Neural cell (in vitro differentiated cells): Measurements from ENCODE around the gene CTTNBP2NL. TPM values are rescaled to one million over a fixed set of nuclear protein-coding genes. Genes with fewer than 3 reads are reported as not detected.
"Not testable (repeated sequence)": the region's sequence is repeated elsewhere in the genome, so short reads cannot be mapped to it uniquely, and the experiment has no call there.

Source experiments
- H2AFZ ChIP-seq: fragments of 200-600, 300-800 bp; sonication (generic), shearing (Covaris generic); 2 replicates; pipeline ENCODE4 v1.6.0; 2014; ENCODE audit warnings: low read depth, mild to moderate bottlenecking, antibody characterized with exemption, low read length, moderate library complexity
- H3F3A ChIP-seq: fragments of 200-600 bp; shearing (Covaris generic); 2 replicates; pipeline ENCODE4 v1.6.1; 2016; ENCODE audit warnings: mild to moderate bottlenecking, moderate library complexity, mixed read lengths, antibody characterized with exemption, low read length; ENCODE audit not compliant: insufficient read depth, poor library complexity, severe bottlenecking
- H3K27ac ChIP-seq: fragments of 200-600, 300-800 bp; sonication (generic), shearing (Covaris generic); 2 replicates; pipeline ENCODE4 v1.5.1; 2014; ENCODE audit warnings: mild to moderate bottlenecking, low read length, moderate library complexity
- H3K27me3 ChIP-seq: fragments of 300-800, 200-600 bp; sonication (generic), shearing (Covaris generic); 2 replicates; pipeline ENCODE4 v1.6.0; 2014; ENCODE audit warnings: mild to moderate bottlenecking, low read depth, low read length, moderate library complexity; ENCODE audit not compliant: insufficient read depth
- H3K36me3 ChIP-seq: fragments of 300-800, 200-600 bp; sonication (generic), shearing (Covaris generic); 2 replicates; pipeline ENCODE4 v1.5.1; 2014; ENCODE audit warnings: mild to moderate bottlenecking, antibody characterized with exemption, low read length, moderate library complexity; ENCODE audit not compliant: insufficient read depth
- H3K4me2 ChIP-seq: fragments of 300-800, 200-600 bp; sonication (generic), shearing (Covaris generic); 2 replicates; pipeline ENCODE4 v1.6.0; 2014; ENCODE audit warnings: mild to moderate bottlenecking, low read length
- H3K4me3 ChIP-seq: fragments of 300-800, 200-600 bp; sonication (generic), shearing (Covaris generic); 2 replicates; pipeline ENCODE4 v1.5.1; 2014; ENCODE audit warnings: mild to moderate bottlenecking, low read length, moderate library complexity
- H3K79me2 ChIP-seq: fragments of 200-600 bp; shearing (Covaris generic); replicated peaks from 2 replicates; pipeline ENCODE4 v1.6.0; 2014; ENCODE audit warnings: mild to moderate bottlenecking, low read length, moderate library complexity; ENCODE audit not compliant: insufficient read depth
- H3K9ac ChIP-seq: fragments of 300-800, 200-600 bp; sonication (generic), shearing (Covaris generic); 2 replicates; pipeline ENCODE4 v1.6.1; 2016; ENCODE audit warnings: mild to moderate bottlenecking, low read length, mixed read lengths
- H3K9me2 ChIP-seq: fragments of 200-600 bp; shearing (Covaris generic); 2 replicates; pipeline ENCODE4 v1.6.1; 2016; ENCODE audit warnings: mild to moderate bottlenecking, low read length, mixed read lengths; ENCODE audit not compliant: insufficient read depth
- H3K9me3 ChIP-seq: fragments of 200-600, 300-800 bp; sonication (generic), shearing (Covaris generic); 2 replicates; pipeline ENCODE4 v1.6.1; 2016; ENCODE audit warnings: mild to moderate bottlenecking, mixed run types, low read length, moderate library complexity, mixed read lengths
- H4K20me1 ChIP-seq: fragments of 200-600 bp; shearing (Covaris generic); 2 replicates; pipeline ENCODE4 v1.6.1; 2016; ENCODE audit warnings: mild to moderate bottlenecking, mixed run types; ENCODE audit not compliant: insufficient read depth
- EP300 ChIP-seq: fragments of 450-650 bp; conservative IDR thresholded peaks from 2 replicates; pipeline ENCODE4 v1.6.1; 2014; ENCODE audit warnings: antibody characterized with exemption, mild to moderate bottlenecking, moderate library complexity; ENCODE audit not compliant: poor library complexity, severe bottlenecking
- EZH2 ChIP-seq: fragments of 200-600, 300-800 bp; shearing (Covaris generic), sonication (generic); IDR thresholded peaks from 2 replicates; pipeline ENCODE4 v1.6.1; 2014; ENCODE audit warnings: antibody characterized with exemption, low read length, borderline replicate concordance, mild to moderate bottlenecking; ENCODE audit not compliant: insufficient read depth, poor library complexity, severe bottlenecking
- MXI1 ChIP-seq: fragments of 450-650 bp; conservative IDR thresholded peaks from 2 replicates; pipeline ENCODE4 v1.6.1; 2014; ENCODE audit warnings: antibody characterized with exemption, mild to moderate bottlenecking; ENCODE audit not compliant: poor library complexity, severe bottlenecking
- POLR2AphosphoS5 ChIP-seq: IDR thresholded peaks from 2 replicates; pipeline ENCODE4 v1.6.1; 2012
- RAD21 ChIP-seq: fragments of 450-650 bp; conservative IDR thresholded peaks from 2 replicates; pipeline ENCODE4 v1.6.1; 2014; ENCODE audit warnings: antibody characterized with exemption, mild to moderate bottlenecking, moderate library complexity
- SMC3 ChIP-seq: fragments of 450-650 bp; conservative IDR thresholded peaks from 2 replicates; pipeline ENCODE4 v1.6.1; 2014; ENCODE audit warnings: antibody characterized with exemption, mild to moderate bottlenecking, moderate library complexity; ENCODE audit not compliant: poor library complexity
- TAF1 ChIP-seq: IDR thresholded peaks from 2 replicates; pipeline ENCODE4 v1.6.1; 2012; ENCODE audit warnings: low read depth
- polyA plus RNA-seq: library from polyadenylated mRNA; depleted of rRNA; stranded (reverse); fragments of >200 nt; gene quantifications from 2 replicates; pipeline ENCODE4 v1.2.3, GENCODE V29; 2014
- TF ChIP-seq, protein P1 (sequence below): fragments of 450-650 bp; IDR thresholded peaks from 2 replicates; pipeline ENCODE4 v1.5.1; 2014; ENCODE audit warnings: antibody characterized with exemption, mild to moderate bottlenecking, moderate library complexity; ENCODE audit not compliant: poor library complexity, severe bottlenecking
- TF ChIP-seq, protein P2 (sequence below): IDR thresholded peaks from 2 replicates; pipeline ENCODE4 v1.6.1; 2012; ENCODE audit warnings: borderline replicate concordance

CTTNBP2NL gene
- polyA plus RNA-seq, 1 donor from 2014 or later = 11.8 TPM

DNA sequence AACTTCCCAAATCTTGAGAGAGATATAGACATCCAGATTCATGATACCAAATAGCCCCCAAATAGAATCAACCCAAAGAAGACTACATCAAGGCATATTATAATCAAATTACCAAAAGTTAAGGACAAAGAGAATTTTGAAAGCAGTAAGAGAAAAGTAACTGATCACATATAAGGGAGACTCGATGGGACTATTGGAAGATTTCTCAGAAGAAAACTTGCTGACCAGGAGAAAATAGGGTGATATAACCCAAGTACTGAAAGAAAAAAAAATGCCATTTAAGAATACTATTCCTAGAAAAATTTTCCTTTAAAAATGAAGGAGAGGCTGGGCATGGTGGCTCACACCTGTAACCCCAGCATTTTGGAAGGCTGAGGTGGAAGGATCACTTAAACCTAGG, 82.3 kb downstream of the CTTNBP2NL start:
- H3K4me3 ChIP-seq = no peak overlapping the region
- TF ChIP-seq EZH2 (no peak), EP300 (no peak), MXI1 (no peak), TAF1 (no peak), RAD21 (no peak), POLR2AphosphoS5 (no peak), SMC3 (no peak)
- TF ChIP-seq, protein P1, sequence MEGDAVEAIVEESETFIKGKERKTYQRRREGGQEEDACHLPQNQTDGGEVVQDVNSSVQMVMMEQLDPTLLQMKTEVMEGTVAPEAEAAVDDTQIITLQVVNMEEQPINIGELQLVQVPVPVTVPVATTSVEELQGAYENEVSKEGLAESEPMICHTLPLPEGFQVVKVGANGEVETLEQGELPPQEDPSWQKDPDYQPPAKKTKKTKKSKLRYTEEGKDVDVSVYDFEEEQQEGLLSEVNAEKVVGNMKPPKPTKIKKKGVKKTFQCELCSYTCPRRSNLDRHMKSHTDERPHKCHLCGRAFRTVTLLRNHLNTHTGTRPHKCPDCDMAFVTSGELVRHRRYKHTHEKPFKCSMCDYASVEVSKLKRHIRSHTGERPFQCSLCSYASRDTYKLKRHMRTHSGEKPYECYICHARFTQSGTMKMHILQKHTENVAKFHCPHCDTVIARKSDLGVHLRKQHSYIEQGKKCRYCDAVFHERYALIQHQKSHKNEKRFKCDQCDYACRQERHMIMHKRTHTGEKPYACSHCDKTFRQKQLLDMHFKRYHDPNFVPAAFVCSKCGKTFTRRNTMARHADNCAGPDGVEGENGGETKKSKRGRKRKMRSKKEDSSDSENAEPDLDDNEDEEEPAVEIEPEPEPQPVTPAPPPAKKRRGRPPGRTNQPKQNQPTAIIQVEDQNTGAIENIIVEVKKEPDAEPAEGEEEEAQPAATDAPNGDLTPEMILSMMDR = no peak
- TF ChIP-seq, protein P2, sequence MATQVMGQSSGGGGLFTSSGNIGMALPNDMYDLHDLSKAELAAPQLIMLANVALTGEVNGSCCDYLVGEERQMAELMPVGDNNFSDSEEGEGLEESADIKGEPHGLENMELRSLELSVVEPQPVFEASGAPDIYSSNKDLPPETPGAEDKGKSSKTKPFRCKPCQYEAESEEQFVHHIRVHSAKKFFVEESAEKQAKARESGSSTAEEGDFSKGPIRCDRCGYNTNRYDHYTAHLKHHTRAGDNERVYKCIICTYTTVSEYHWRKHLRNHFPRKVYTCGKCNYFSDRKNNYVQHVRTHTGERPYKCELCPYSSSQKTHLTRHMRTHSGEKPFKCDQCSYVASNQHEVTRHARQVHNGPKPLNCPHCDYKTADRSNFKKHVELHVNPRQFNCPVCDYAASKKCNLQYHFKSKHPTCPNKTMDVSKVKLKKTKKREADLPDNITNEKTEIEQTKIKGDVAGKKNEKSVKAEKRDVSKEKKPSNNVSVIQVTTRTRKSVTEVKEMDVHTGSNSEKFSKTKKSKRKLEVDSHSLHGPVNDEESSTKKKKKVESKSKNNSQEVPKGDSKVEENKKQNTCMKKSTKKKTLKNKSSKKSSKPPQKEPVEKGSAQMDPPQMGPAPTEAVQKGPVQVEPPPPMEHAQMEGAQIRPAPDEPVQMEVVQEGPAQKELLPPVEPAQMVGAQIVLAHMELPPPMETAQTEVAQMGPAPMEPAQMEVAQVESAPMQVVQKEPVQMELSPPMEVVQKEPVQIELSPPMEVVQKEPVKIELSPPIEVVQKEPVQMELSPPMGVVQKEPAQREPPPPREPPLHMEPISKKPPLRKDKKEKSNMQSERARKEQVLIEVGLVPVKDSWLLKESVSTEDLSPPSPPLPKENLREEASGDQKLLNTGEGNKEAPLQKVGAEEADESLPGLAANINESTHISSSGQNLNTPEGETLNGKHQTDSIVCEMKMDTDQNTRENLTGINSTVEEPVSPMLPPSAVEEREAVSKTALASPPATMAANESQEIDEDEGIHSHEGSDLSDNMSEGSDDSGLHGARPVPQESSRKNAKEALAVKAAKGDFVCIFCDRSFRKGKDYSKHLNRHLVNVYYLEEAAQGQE = no peak
- H3K36me3 ChIP-seq = no peaks in the 10 kb centered on the region
- no peak overlapping the region for H3K27ac ChIP-seq
- H3K27me3 ChIP-seq = no peaks in the 10 kb centered on the region
- no peaks in the 10 kb centered on the region for H3K9me3 ChIP-seq
- no peak overlapping the region for H3K4me2 ChIP-seq
- no peaks in the 10 kb centered on the region for H3K9me2 ChIP-seq
- H3K79me2 ChIP-seq = no peaks in the 10 kb centered on the region
- no peak overlapping the region for H2AFZ ChIP-seq
- H4K20me1 ChIP-seq = no peaks in the 10 kb centered on the region
- H3K9ac ChIP-seq = no peak overlapping the region
- no peaks in the 10 kb centered on the region for H3F3A ChIP-seq

DNA sequence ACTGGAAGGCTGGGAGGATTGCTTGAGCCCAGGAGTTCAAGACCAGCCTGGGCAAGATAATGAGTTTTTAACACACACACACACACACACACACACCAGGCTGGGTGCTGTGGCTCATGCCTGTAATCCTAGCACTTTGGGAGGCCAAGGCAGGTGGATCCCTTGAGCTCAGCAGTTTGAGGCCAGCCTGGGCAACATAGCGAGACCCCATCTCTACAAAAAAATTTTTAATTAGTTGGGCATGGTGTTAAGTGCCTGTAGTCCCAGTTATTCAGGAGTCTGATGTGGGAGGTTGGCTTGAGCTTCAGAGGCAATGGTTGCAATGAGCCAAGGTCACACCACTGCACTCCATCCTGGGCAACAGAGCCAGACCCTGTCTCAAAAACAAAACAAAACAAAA, 90.0 kb downstream of the CTTNBP2NL start:
- H3K27ac ChIP-seq, H4K20me1 ChIP-seq, H3K36me3 ChIP-seq, H3K27me3 ChIP-seq, H3K79me2 ChIP-seq, H3K4me3 ChIP-seq, H3K4me2 ChIP-seq, H2AFZ ChIP-seq, H3F3A ChIP-seq, H3K9me2 ChIP-seq, H3K9me3 ChIP-seq, H3K9ac ChIP-seq: not testable (repeated sequence)

DNA sequence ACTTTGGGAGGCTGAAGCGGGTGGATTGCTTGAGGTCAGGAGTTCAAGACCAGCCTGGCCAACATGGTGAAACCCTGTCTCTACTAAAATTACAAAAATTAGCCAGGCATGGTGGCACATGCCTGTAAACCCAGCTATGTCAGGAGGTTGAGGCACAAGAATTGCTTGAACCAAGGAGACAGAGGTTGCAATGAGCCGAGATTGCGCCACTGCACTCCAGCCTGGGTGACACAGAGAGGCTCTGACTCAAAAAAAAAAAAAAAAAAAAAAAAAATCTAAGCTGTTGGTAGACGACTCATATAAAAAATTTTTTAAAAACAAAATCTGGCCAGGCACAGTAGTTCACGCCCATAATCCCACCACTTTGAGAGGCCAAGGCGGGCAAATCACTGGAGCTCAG, 91.7 kb downstream of the CTTNBP2NL start:
- not testable (repeated sequence) for H3K4me2 ChIP-seq, H3K36me3 ChIP-seq, H3K9me2 ChIP-seq, H3K9ac ChIP-seq, H4K20me1 ChIP-seq, H3K4me3 ChIP-seq, H3K27ac ChIP-seq, H3F3A ChIP-seq, H3K9me3 ChIP-seq, H3K27me3 ChIP-seq, H2AFZ ChIP-seq, H3K79me2 ChIP-seq
